Adipose tissue (tissue), 3 donors: ENCODE results near the gene JADE2. TPM values are rescaled to one million over a fixed set of nuclear protein-coding genes. Genes with fewer than 3 reads are reported as not detected.

Experiments used
- polyA plus RNA-seq, 3 donors: library from polyadenylated mRNA; stranded (reverse); fragments of 200-250 nt; gene quantifications; one replicate each; pipeline ENCODE4 v1.2.3, GENCODE V29; 2013
- donor health status: healthy with polysubstance abuse.
- donor health status: Bipolar disorder and iron deficiency.
- donor health status: healthy.

Gene JADE2
- polyA plus RNA-seq, 3 donors = 12.5 to 17.9 (median 13.2) TPM

Other genes starting within 250 kb of the JADE2 start
- 1 to 10 TPM in 2 of 3 donors, under 1 TPM in 1; 0.44 to 1.7 (median 1.5) TPM for gene CDKL3, start 158.5 kb upstream of the JADE2 start, polyA plus RNA-seq
- 100 to 1,000 TPM in 1 of 3 donors, 10 to 100 TPM in 2; 49.6 to 166 (median 51.7) TPM for gene UBE2B, start 154.1 kb upstream of the JADE2 start, polyA plus RNA-seq
- gene CDKN2AIPNL, start 113.8 kb upstream of the JADE2 start, polyA plus RNA-seq = 10 to 100 TPM; 21.5 to 37.0 (median 22.4) TPM
- gene SAR1B, start 107.2 kb downstream of the JADE2 start, polyA plus RNA-seq = 10 to 100 TPM; 21.3 to 34.4 (median 26.7) TPM
- gene SEC24A, start 123.1 kb downstream of the JADE2 start, polyA plus RNA-seq = 1 to 10 TPM; 6.5 to 9.4 (median 7.9) TPM
- gene CAMLG, start 212.9 kb downstream of the JADE2 start, polyA plus RNA-seq = 10 to 100 TPM; 18.0 to 53.4 (median 26.5) TPM
- gene DDX46, start 233.1 kb downstream of the JADE2 start, polyA plus RNA-seq = 10 to 100 TPM; 12.7 to 19.7 (median 19.3) TPM